Activated CD4-positive, alpha-beta T cell treated with anti-CD3 and anti-CD28 coated beads, Interleukin-2, amount 10 ng/mL, durations not matched to agents 24 days and 14 days (primary cell): ENCODE data around the gene ZSWIM4. TPM values are rescaled to one million over a fixed set of nuclear protein-coding genes. Genes with fewer than 3 reads are reported as not detected.

Experiments used
- DNase-seq: peaks from one replicate; pipeline ENCODE4 v3.0.0; 2022
- H3K27ac Mint-ChIP-seq: one replicate; pipeline ENCODE4 v1.8.0; 2022; ENCODE audit warnings: mild to moderate bottlenecking, mixed read lengths
- H3K27me3 Mint-ChIP-seq: one replicate; pipeline ENCODE4 v1.8.0; 2022; ENCODE audit warnings: mixed read lengths
- H3K36me3 Mint-ChIP-seq: one replicate; pipeline ENCODE4 v1.8.0; 2022; ENCODE audit warnings: low read depth, mild to moderate bottlenecking, mixed read lengths
- H3K4me1 Mint-ChIP-seq: one replicate; pipeline ENCODE4 v1.8.0; 2021; ENCODE audit warnings: mixed read lengths
- H3K4me3 Mint-ChIP-seq: one replicate; pipeline ENCODE4 v1.8.0; 2022; ENCODE audit warnings: mild to moderate bottlenecking, moderate library complexity, mixed read lengths
- H3K9me3 Mint-ChIP-seq: one replicate; pipeline ENCODE4 v1.8.0; 2021; ENCODE audit warnings: mixed read lengths
- intact Hi-C: fragments of 100-400 bp; cut with micrococcal nuclease; formaldehyde crosslinking; loops from one replicate; pipeline ENCODE4 v1.15.1; 2023
- total RNA-seq: library from RNA; stranded (reverse); gene quantifications from 2 replicates; pipeline ENCODE4 v1.2.3, GENCODE V29; 2022

ZSWIM4 gene
- total RNA-seq, 1 donor from 2014 or later, result 7.5 TPM

DNA sequence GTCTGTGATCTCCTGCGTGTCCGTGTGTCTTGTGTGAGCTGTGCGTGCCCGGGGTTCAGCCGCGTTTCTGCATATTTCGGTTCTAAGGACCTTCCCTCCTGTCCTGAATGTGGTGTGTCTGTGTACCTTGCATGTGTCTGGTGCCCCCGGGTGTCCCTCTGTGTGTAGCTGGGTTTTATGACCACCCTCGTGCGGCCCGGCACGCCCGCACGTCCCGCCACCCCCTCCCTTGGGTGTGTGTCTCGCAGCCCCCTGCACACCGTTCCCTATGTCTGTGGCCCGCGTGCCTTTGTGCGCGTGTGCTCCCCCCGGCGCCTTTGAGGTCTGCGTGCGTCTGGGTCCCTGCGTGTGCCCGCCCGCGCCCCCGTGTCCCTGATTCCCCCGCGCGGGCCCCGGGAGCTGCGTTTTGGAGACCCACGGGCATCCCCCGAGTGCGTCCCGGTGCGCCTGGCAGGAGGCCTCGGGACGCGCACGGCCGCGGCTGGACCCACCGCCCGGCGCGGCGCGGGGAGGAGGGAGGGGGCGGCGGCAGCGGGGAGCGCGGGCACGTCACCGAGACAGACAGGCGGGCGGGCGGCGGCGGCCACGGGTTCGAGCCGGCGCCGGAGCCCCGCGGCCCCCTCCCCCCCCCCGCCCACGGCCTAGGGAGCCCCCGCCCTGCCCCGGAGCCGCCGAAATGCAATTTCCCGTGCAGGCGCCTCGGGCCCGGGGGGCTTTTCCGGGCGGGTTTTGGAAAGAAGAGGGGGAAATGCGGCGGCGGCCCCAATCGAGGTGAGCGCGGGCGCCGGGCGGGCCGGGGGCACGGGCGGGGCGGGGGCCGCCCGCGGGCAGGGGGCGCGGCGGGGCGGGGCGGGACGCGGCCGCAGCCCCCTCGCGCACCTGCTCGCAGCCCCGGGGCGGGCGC is 69.7 kb downstream of the ZSWIM4 start:
- H3K4me3 Mint-ChIP-seq, result peak overlapping the region; percentile 72
- no peaks in the 10 kb centered on the region for H3K9me3 Mint-ChIP-seq
- DNase-seq, result no peak
- peak overlapping the region; percentile 83 for H3K27ac Mint-ChIP-seq
- H3K4me1 Mint-ChIP-seq, result peaks cover 42% of the 10 kb centered on the region
- H3K27me3 Mint-ChIP-seq, result peaks cover 31% of the 10 kb centered on the region
- peaks cover 3% of the 10 kb centered on the region for H3K36me3 Mint-ChIP-seq
- intact Hi-C loops, result no loop called here

DNA sequence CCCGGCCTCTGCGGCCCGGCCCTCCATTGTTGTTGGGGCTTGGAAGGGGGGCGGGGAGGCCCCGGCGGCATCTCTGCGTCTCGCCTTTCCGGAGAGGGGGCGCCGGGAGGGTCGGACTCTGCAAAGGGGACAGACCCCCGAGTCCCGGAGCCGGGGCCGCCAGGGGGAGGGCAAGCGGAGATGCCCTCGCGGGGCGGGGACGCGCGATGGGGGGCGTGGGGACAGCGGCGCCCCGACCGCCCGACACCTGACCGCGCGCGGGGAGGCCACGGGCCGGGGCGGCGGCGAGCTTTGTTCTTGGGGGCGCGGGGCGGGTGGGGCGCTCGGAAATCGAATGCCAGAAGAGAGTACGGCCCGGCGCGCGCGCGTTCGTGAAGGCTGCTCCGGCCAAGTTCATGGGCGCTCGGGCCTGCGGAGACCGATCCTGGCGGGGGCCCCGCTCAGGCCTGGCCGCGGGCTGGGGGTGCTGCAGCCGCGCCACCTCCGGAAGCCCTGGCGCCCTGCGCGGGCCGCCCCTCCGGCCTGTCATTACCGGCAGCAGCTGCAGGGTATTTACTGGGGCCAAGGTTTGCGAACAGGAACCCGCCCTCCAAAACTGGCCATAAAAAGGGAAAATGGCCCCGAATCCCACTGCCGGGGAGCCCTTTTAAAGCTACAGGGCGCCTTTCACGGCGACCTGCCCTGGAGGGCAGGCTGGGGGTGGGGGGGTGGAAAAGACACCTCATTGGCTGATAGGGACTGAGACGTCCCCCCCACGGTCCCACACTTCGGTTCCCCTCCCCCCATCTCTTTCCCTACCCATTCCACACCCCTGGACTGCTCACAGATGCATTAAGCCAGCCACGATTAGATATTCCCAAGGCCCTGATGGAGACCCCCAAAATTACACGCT is 70.6 kb downstream of the ZSWIM4 start:
- peaks cover 38% of the 10 kb centered on the region for H3K4me1 Mint-ChIP-seq
- H3K36me3 Mint-ChIP-seq, result peaks cover 3% of the 10 kb centered on the region
- peak overlapping the region; percentile 76 for H3K4me3 Mint-ChIP-seq
- intact Hi-C loops, result no loop called here
- H3K9me3 Mint-ChIP-seq, result no peaks in the 10 kb centered on the region
- peak overlapping the region; percentile 29 for H3K27ac Mint-ChIP-seq
- DNase-seq, result peak; percentile 75
- H3K27me3 Mint-ChIP-seq, result peaks cover 31% of the 10 kb centered on the region

GRCh38 chr19:13866463-13867046 is 71.3 kb downstream of the ZSWIM4 start:
- peak overlapping the region; percentile 29 for H3K27ac Mint-ChIP-seq

GRCh38 chr19:13868663-13869062 is 73.4 kb downstream of the ZSWIM4 start:
- peaks cover 3% of the 10 kb centered on the region for H3K36me3 Mint-ChIP-seq
- intact Hi-C loops, result no loop called here
- DNase-seq, result no peak
- H3K4me3 Mint-ChIP-seq, result no peak overlapping the region
- H3K4me1 Mint-ChIP-seq, result peaks cover 24% of the 10 kb centered on the region
- H3K27ac Mint-ChIP-seq, result no peak overlapping the region
- H3K27me3 Mint-ChIP-seq, result peaks cover 35% of the 10 kb centered on the region
- no peaks in the 10 kb centered on the region for H3K9me3 Mint-ChIP-seq

More at GRCh38 chr19:13866463-13867046, 71.3 kb downstream of the ZSWIM4 start:
- H3K4me3 Mint-ChIP-seq, result peak overlapping the region; percentile 76
- no peak for DNase-seq
- H3K9me3 Mint-ChIP-seq, result no peaks in the 10 kb centered on the region
- peaks cover 35% of the 10 kb centered on the region for H3K27me3 Mint-ChIP-seq
- intact Hi-C loops, result no loop called here
- H3K36me3 Mint-ChIP-seq, result peaks cover 3% of the 10 kb centered on the region
- H3K4me1 Mint-ChIP-seq, result peaks cover 33% of the 10 kb centered on the region

- Mint-ChIP-seq H3K9me3 (no peaks in the 10 kb centered on the region), H3K4me1 (peaks cover 18% of the 10 kb centered on the region), H3K27ac (no peak overlapping the region), H3K27me3 (peaks cover 29% of the 10 kb centered on the region), H3K36me3 (peaks cover 3% of the 10 kb centered on the region), H3K4me3 (no peak overlapping the region)
- intact Hi-C loops, result no loop called here
- no peak for DNase-seq
Measured at GRCh38 chr19:13869281-13869680, 74.0 kb downstream of the ZSWIM4 start.

DNA sequence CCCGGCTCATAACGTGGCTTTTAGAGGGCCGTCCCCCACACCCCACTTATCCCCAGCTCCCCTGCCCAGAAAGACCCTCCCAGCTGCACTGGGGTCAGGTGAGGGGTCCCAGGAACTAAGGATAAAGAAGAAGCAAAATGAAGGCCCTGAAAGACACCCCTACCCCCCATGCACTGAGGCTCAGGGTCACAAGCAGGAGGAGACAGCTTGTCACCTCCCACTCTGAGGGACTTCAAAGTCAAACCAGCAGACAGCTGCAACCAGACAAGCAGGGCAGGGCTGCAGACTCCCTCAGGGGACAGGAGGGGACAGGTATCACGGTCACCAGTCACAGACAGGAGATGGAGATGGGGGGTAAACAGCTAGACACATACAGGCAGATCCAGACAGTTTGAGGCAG is 75.6 kb downstream of the ZSWIM4 start:
- H3K4me3 Mint-ChIP-seq, result no peak overlapping the region
- peaks cover 23% of the 10 kb centered on the region for H3K27me3 Mint-ChIP-seq
- no peaks in the 10 kb centered on the region for H3K9me3 Mint-ChIP-seq
- H3K4me1 Mint-ChIP-seq, result peaks cover 14% of the 10 kb centered on the region
- intact Hi-C loops, result no loop called here
- DNase-seq, result no peak
- H3K27ac Mint-ChIP-seq, result peak overlapping the region; percentile 15
- H3K36me3 Mint-ChIP-seq, result peaks cover 2% of the 10 kb centered on the region

- no peak for DNase-seq
- peaks cover 13% of the 10 kb centered on the region for H3K27me3 Mint-ChIP-seq
- peaks cover 8% of the 10 kb centered on the region for H3K4me1 Mint-ChIP-seq
- no peaks in the 10 kb centered on the region for H3K9me3 Mint-ChIP-seq
- peak overlapping the region; percentile 80 for H3K4me3 Mint-ChIP-seq
- intact Hi-C loops, result no loop called here
- no peak overlapping the region for H3K27ac Mint-ChIP-seq
- no peaks in the 10 kb centered on the region for H3K36me3 Mint-ChIP-seq
Measured at GRCh38 chr19:13872339-13872694, 77.1 kb downstream of the ZSWIM4 start.

DNA sequence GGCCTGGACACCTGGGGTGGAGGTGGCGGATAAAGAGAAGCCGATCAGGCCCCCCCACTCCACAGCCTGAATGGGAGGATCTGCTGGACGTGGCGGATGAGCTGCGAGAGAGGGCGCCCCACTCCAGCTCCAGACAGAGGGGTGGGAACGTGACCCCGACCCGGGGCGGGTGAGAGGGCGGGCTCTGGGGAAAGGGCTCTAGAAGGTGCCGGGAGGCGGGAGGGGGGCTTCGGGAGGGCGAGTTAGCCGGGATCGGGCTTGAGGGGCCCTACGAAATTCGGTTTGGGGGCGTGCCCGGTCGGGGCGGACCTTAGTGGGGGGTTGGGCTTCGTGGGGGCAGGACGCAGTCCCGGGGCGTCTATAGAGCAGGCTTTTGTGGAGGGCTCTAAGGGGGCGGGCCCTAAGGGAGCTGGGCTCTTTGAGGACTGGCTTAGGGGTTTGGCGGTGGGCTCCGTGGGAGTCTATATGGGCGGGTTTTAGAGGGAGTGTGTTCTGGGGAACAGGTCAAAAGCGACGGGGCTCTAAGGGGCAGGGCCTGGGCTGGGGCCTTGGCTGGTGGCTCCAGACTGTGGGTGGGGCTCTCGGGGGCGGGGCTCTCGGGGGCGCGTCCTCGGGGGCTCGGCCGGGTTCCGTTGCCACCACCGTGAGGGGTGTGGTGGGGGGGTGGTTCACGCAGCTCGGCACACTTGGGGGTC is 77.6 kb downstream of the ZSWIM4 start:
- no peak overlapping the region for H3K27ac Mint-ChIP-seq
- H3K9me3 Mint-ChIP-seq, result no peaks in the 10 kb centered on the region

GRCh38 chr19:13873834-13874515 is 78.7 kb downstream of the ZSWIM4 start:
- no peak for DNase-seq
- Mint-ChIP-seq H3K9me3 (no peaks in the 10 kb centered on the region), H3K27me3 (peaks cover 6% of the 10 kb centered on the region), H3K36me3 (no peaks in the 10 kb centered on the region), H3K4me3 (no peak overlapping the region), H3K27ac (no peak overlapping the region), H3K4me1 (peaks cover 2% of the 10 kb centered on the region)
- intact Hi-C loops, result no loop called here

More for the DNA sequence above, 77.6 kb downstream of the ZSWIM4 start:
- peak overlapping the region; percentile 80 for H3K4me3 Mint-ChIP-seq
- H3K4me1 Mint-ChIP-seq, result peaks cover 6% of the 10 kb centered on the region
- no peaks in the 10 kb centered on the region for H3K36me3 Mint-ChIP-seq
- DNase-seq, result peak; percentile 85
- peaks cover 9% of the 10 kb centered on the region for H3K27me3 Mint-ChIP-seq
- intact Hi-C loops, result no loop called here

- Mint-ChIP-seq H3K4me1 (peaks cover 10% of the 10 kb centered on the region), H3K27ac (no peak overlapping the region), H3K27me3 (peaks cover 6% of the 10 kb centered on the region), H3K4me3 (no peak overlapping the region), H3K36me3 (no peaks in the 10 kb centered on the region), H3K9me3 (no peaks in the 10 kb centered on the region)
- no peak for DNase-seq
- intact Hi-C loops, result no loop called here
Measured at GRCh38 chr19:13875824-13876223, 80.6 kb downstream of the ZSWIM4 start.

DNA sequence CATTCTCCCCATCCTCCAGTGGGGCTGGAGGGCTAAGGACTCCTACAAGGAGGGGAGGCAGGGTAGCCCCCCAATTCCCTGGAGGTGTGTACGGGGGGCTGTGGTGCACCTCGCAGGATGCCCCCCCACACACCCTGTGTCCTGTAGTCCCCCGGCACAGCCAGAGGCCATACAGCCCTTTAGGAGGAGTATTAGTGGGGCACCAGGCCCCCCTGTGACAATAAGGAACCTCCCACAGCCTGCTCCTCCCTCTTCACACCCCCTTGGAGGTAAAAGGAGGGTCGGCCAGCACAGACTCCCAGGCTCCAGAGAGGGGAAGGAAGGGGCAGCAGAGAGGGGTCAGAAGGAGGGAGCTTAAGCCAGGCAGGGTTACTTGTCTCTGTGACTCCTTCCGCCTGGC is 81.6 kb downstream of the ZSWIM4 start, which contains the start of gene NANOS3:
TSS of gene NANOS3 (plus strand) at position 301 of the 400 bp plus-strand sequence. CDS start 115 bp downstream, outside the sequence.
- Mint-ChIP-seq H3K36me3 (no peaks in the 10 kb centered on the region), H3K9me3 (no peaks in the 10 kb centered on the region), H3K4me1 (peaks cover 20% of the 10 kb centered on the region), H3K27ac (no peak within 1 kb of the TSS), H3K27me3 (peaks cover 3% of the 10 kb centered on the region), H3K4me3 (no peak within 1 kb of the TSS)
- DNase-seq, result no peak
- intact Hi-C loops, result no loop called here

- Mint-ChIP-seq H3K27me3 (peaks cover 3% of the 10 kb centered on the region), H3K36me3 (no peaks in the 10 kb centered on the region), H3K27ac (no peak overlapping the region), H3K4me1 (peaks cover 25% of the 10 kb centered on the region), H3K9me3 (no peaks in the 10 kb centered on the region), H3K4me3 (no peak overlapping the region)
- DNase-seq, result no peak
- intact Hi-C loops, result no loop called here
Measured at GRCh38 chr19:13877303-13877702, 82.1 kb downstream of the ZSWIM4 start.
